Hepatocyte (in vitro differentiated cells): ENCODE measurements around the gene HEY2.

Experiments
- CTCF ChIP-seq: fragments of 200-600 bp; sonication (generic); IDR thresholded peaks from 2 replicates; pipeline ENCODE4 v1.5.1; 2016; ENCODE audit warnings: antibody characterized with exemption, mild to moderate bottlenecking; ENCODE audit not compliant: poor library complexity
- EZH2 ChIP-seq: fragments of 200-600 bp; sonication (generic); IDR thresholded peaks from 2 replicates; pipeline ENCODE4 v1.6.1; 2016; ENCODE audit warnings: antibody characterized with exemption, mild to moderate bottlenecking, borderline replicate concordance
- EZH2phosphoT487 ChIP-seq: fragments of 200-600 bp; sonication (generic); IDR thresholded peaks from one replicate; pipeline ENCODE4 v1.6.1; 2018; ENCODE audit warnings: antibody characterized with exemption, mild to moderate bottlenecking, low read depth, moderate library complexity; ENCODE audit not compliant: unreplicated experiment, severe bottlenecking

GRCh38 chr6:125789576-125790357 is 40.3 kb downstream of the HEY2 start:
- TF ChIP-seq CTCF: no peak
- TF ChIP-seq EZH2: no peak
- TF ChIP-seq EZH2phosphoT487: no peak
